T-cell (primary cell): Measurements from ENCODE around the gene COX20. TPM values are rescaled to one million over a fixed set of nuclear protein-coding genes. Genes with fewer than 3 reads are reported as not detected.
A peak's percentile ranks its signal among the peaks of the same experiment; 100 is the strongest.

Source experiments
- ATAC-seq, 4 experiments: fragments of 200-7000 bp in 3 of 4; fragments of 150-1000 bp in 1 of 4; cut with Tn5 transposase; replicated peaks in 1 of 4; 1 replicate in 3 of 4; 2 replicates in 1 of 4; pipeline ENCODE4 v1.10.0; 2021; ENCODE audit warnings: moderate library complexity in 3 of 4, mild to moderate bottlenecking in 2 of 4, moderate number of reproducible peaks in 1 of 4
- CTCF ChIA-PET, 2 donors: fragments of 300-600 bp; sonication (Branson Sonifier 250); formaldehyde crosslinking; loops; one replicate each; lab custom pipeline; 2022; ENCODE audit warnings: antibody characterized with exemption in 2 of 2; lab: Charles Lee
- POLR2A ChIA-PET, 2 donors: fragments of 300-600 bp; sonication (Branson Sonifier 250); formaldehyde crosslinking; loops; one replicate each; lab custom pipeline; 2022; ENCODE audit warnings: antibody characterized with exemption in 2 of 2; lab: Charles Lee
- DNase-seq, 35 experiments: peaks; one replicate each; pipeline versions ENCODE4 v3.0.0 to v3.0.0-alpha.2; 2013 to 2023
- H3K27ac ChIP-seq: one replicate; pipeline ENCODE4 v1.5.1; 2013; ENCODE audit warnings: low read length
- H3K27me3 ChIP-seq, 2 experiments: replicated peaks in 1 of 2; 1 replicate in 1 of 2; 2 replicates in 1 of 2; pipeline versions ENCODE4 v1.6.1 to v1.7.0; 2013; ENCODE audit warnings: low read length in 1 of 2, mixed read lengths in 1 of 2; ENCODE audit not compliant: control insufficient read depth in 2 of 2, insufficient read depth in 2 of 2; ENCODE audit errors: extremely low read depth in 1 of 2
- H3K36me3 ChIP-seq, 2 donors: 1 replicate in 1 of 2; 2 replicates in 1 of 2; pipeline versions ENCODE4 v1.6.1 to v1.7.0; 2013; ENCODE audit warnings: low read length in 1 of 2; ENCODE audit not compliant: control insufficient read depth in 2 of 2, insufficient read depth in 1 of 2; ENCODE audit errors: extremely low read depth in 1 of 2
- H3K4me1 ChIP-seq, 2 experiments: 1 replicate in 1 of 2; 2 replicates in 1 of 2; pipeline versions ENCODE4 v1.6.1 to v1.7.0; 2013; ENCODE audit warnings: low read length in 2 of 2, mixed read lengths in 1 of 2; ENCODE audit not compliant: insufficient read depth in 2 of 2, control insufficient read depth in 1 of 2; ENCODE audit errors: extremely low read depth in 1 of 2
- H3K4me3 ChIP-seq, 2 donors: 1 replicate in 1 of 2; 2 replicates in 1 of 2; pipeline versions ENCODE4 v1.5.1 to v1.7.0; 2013; ENCODE audit warnings: mild to moderate bottlenecking in 2 of 2, low read length in 1 of 2, moderate library complexity in 1 of 2; ENCODE audit not compliant: control insufficient read depth in 1 of 2; ENCODE audit errors: extremely low read depth in 1 of 2
- H3K9me3 ChIP-seq: 2 replicates; pipeline ENCODE4 v1.7.0; 2013
- H3K27ac Mint-ChIP-seq, 2 donors: one replicate each; pipeline ENCODE4 v1.8.0; 2020 to 2021; ENCODE audit warnings: mild to moderate bottlenecking in 2 of 2, mixed read lengths in 2 of 2
- H3K27me3 Mint-ChIP-seq, 2 donors: one replicate each; pipeline ENCODE4 v1.8.0; 2021 to 2022; ENCODE audit warnings: mixed read lengths in 2 of 2
- H3K36me3 Mint-ChIP-seq: one replicate; pipeline ENCODE4 v1.8.0; 2021; ENCODE audit warnings: mixed read lengths
- H3K4me1 Mint-ChIP-seq, 3 donors: one replicate each; pipeline ENCODE4 v1.8.0; 2020 to 2022; ENCODE audit warnings: mixed read lengths in 3 of 3, mild to moderate bottlenecking in 1 of 3
- H3K4me3 Mint-ChIP-seq, 3 donors: one replicate each; pipeline ENCODE4 v1.8.0; 2020 to 2022; ENCODE audit warnings: mild to moderate bottlenecking in 3 of 3, mixed read lengths in 3 of 3, moderate library complexity in 3 of 3
- H3K9me3 Mint-ChIP-seq, 3 donors: one replicate each; pipeline ENCODE4 v1.8.0; 2020 to 2022; ENCODE audit warnings: mixed read lengths in 3 of 3
- WGBS: methylation state at CpG from one replicate; pipeline ENCODE4 v1.1.5; 2013; ENCODE audit warnings: missing lambda C conversion rate; ENCODE audit not compliant: insufficient coverage; 5-methylcytosine and 5-hydroxymethylcytosine counted together
- total RNA-seq, 35 experiments: library from RNA in 6 of 35; stranded (reverse) in 6 of 35; fragments of 120-200 nt in 1 of 35; gene quantifications; one replicate each; pipeline versions ENCODE4 v1.2.1 to v1.2.4 and lab custom pipeline; 2013 to 2026

Gene COX20
- total RNA-seq, 5 donors from 2014 or later (not counting 1 experiment from before 2014, with no cell fraction given) = 17.0 to 32.0 (median 27.5) TPM

- Histone ChIP-seq H3K4me3 (no peak overlapping the region), H3K4me1 (peaks cover 0 to 3% of the 10 kb centered on the region in 2 experiments), H3K9me3 (no peaks in the 10 kb centered on the region), H3K27ac (no peak overlapping the region), H3K27me3 (peaks cover 0 to 3% of the 10 kb centered on the region in 2 experiments), H3K36me3 (no peaks in the 10 kb centered on the region)
- WGBS = 84% methylated on average over 6 of the region's 14 CpGs
- H3K27me3 Mint-ChIP-seq = peaks cover 0 to 1% of the 10 kb centered on the region in 2 donors
- ChIA-PET POLR2A (interaction anchor here in 1 of 2 donors (1.1 to 1.3 kb wide), 2 partner anchors 32 to 34 kb away, joined by 3 to 5 read pairs; no protein-coding TSS in a partner anchor), CTCF (interaction anchor here (0.6 to 7.3 kb wide), 22 partner anchors 23 to 359 kb away, joined by 3 to 95 read pairs (median 5); partner anchors contain the start of gene HNRNPU (in 1 of the 2))
- H3K4me3 Mint-ChIP-seq = no peak overlapping the region
- ATAC-seq = no peak
- no peak overlapping the region for H3K27ac Mint-ChIP-seq
- no peaks in the 10 kb centered on the region for H3K36me3 Mint-ChIP-seq
- DNase-seq = no peak
- H3K4me1 Mint-ChIP-seq = peaks cover 2 to 5% (median 3%) of the 10 kb centered on the region in 3 donors
- no peaks in the 10 kb centered on the region for H3K9me3 Mint-ChIP-seq
Observed at GRCh38 chr1:244802041-244802440, 33.4 kb upstream of the COX20 start.

DNA sequence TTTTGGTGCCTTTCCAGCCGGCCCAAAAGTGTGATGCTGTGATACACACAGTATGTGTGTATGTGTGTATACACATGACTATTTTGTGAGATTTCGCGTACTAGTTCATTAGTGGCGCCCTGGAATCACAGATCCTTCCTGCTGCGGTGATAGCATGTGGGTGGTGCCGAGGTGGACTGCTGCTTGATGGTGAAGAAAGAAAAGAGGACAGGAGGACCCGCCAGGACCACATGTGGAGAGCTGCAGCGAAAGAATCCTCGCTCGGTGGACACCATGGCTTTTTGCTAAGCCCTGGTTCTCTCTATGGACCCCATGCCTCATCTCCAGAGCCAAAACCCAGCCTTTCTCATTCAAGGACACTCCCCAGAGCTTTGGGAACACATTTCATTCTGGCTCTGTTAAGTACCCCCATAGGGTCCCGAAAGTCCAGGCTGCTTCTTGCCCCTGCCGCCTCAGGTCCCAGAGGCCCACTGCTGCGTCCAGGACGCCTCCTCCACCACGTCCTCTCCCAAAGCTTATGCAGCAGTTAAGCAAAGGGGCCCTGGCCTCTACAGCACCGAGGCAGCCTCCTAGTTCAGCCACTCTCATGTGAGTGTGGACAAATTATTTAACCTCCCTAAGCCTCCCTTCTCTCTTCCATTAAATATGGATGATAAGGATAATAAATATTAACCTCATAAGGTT, 32.8 kb upstream of the COX20 start:
- peaks cover 0 to 4% of the 10 kb centered on the region in 2 donors for H3K27me3 Mint-ChIP-seq
- H3K27ac Mint-ChIP-seq = no peak overlapping the region
- Histone ChIP-seq H3K4me3 (no peak overlapping the region), H3K36me3 (no peaks in the 10 kb centered on the region), H3K4me1 (peaks cover 0 to 3% of the 10 kb centered on the region in 2 experiments), H3K27me3 (peaks cover 0 to 3% of the 10 kb centered on the region in 2 experiments), H3K9me3 (no peaks in the 10 kb centered on the region), H3K27ac (no peak overlapping the region)
- ChIA-PET POLR2A (interaction anchor here in 1 of 2 donors (1.1 kb wide), 1 partner anchor 34 kb away, joined by 3 read pairs; no protein-coding TSS in a partner anchor), CTCF (interaction anchor here (0.7 to 7.3 kb wide), 11 partner anchors 37 to 248 kb away, joined by 3 to 95 read pairs (median 6); no protein-coding TSS in a partner anchor)
- no peaks in the 10 kb centered on the region for H3K36me3 Mint-ChIP-seq
- WGBS = 88% methylated on average over 10 of the region's 16 CpGs
- H3K4me3 Mint-ChIP-seq = no peak overlapping the region
- H3K4me1 Mint-ChIP-seq = peaks cover 2 to 5% (median 3%) of the 10 kb centered on the region in 3 donors
- H3K9me3 Mint-ChIP-seq = no peaks in the 10 kb centered on the region
- ATAC-seq = no peak
- no peak for DNase-seq

DNA sequence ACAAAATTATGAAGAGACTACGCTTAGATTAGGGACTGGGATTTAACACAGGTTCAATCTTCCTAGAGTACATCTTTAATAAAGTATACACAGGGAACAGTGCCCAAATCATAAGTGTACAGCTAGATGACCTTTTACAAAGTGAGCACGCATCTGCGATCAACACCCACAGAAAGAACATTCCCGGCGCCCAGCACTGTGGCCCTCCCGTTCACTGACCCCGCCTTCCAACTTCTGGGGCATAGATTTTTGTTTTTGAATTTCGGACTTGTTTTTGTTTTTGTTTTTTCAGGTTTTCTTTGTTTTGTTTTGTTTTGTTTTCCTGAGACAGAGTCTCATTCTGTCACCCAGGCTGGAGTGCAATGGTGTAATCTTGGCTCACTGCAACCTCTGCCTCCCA, 30.6 kb upstream of the COX20 start:
- peaks cover 0 to 3% of the 10 kb centered on the region in 2 experiments for H3K4me1 ChIP-seq
- peaks cover 2 to 5% (median 3%) of the 10 kb centered on the region in 3 donors for H3K4me1 Mint-ChIP-seq
- H3K4me3 ChIP-seq = no peak overlapping the region
- H3K9me3 Mint-ChIP-seq = no peaks in the 10 kb centered on the region
- H3K27ac Mint-ChIP-seq = no peak overlapping the region
- no peak overlapping the region for H3K4me3 Mint-ChIP-seq
- ATAC-seq (no peak), DNase-seq (no peak)
- WGBS = no CpG with 5 or more reads among the region's 8 CpGs
- ChIA-PET POLR2A (no interaction called here), CTCF (interaction anchor here in 1 of 2 donors (0.6 kb wide), 1 partner anchor 54 kb away, joined by 3 read pairs; no protein-coding TSS in a partner anchor)
- H3K36me3 ChIP-seq = no peaks in the 10 kb centered on the region
- H3K36me3 Mint-ChIP-seq = no peaks in the 10 kb centered on the region
- H3K27me3 ChIP-seq = peaks cover 0 to 2% of the 10 kb centered on the region in 2 experiments
- H3K9me3 ChIP-seq = no peaks in the 10 kb centered on the region
- H3K27ac ChIP-seq = no peak overlapping the region
- peaks cover 0 to 4% of the 10 kb centered on the region in 2 donors for H3K27me3 Mint-ChIP-seq

DNA sequence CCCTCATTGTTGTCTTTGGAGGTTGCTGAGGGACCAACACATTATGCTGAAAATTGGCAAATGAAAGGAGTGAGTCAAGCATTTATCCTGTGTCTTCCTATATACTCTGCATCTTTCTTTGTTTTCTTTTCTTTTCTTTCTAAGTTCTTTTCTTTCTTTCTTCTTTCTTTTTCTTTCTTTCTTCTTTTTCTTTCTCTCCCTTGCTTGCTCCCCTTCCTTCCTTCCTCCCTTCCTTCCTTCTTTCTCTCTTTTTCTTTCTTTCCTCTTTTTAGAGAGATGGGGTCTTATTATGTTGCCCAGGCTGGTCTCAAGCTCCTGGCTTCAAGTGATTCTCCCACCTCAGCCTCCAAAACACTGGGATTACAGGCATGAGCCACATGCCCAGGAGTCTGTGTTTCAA, 28.3 kb upstream of the COX20 start:
- Histone ChIP-seq H3K4me3 (no peak overlapping the region), H3K27me3 (peaks cover 0 to 5% of the 10 kb centered on the region in 2 experiments), H3K36me3 (no peaks in the 10 kb centered on the region), H3K27ac (no peak overlapping the region), H3K4me1 (no peaks in the 10 kb centered on the region), H3K9me3 (no peaks in the 10 kb centered on the region)
- DNase-seq (no peak), ATAC-seq (no peak)
- Mint-ChIP-seq H3K9me3 (no peaks in the 10 kb centered on the region), H3K4me1 (no peaks in the 10 kb centered on the region), H3K36me3 (no peaks in the 10 kb centered on the region), H3K4me3 (no peak overlapping the region), H3K27ac (peak overlapping the region in 1 of 2 donors; percentile 31), H3K27me3 (peaks cover 0 to 7% of the 10 kb centered on the region in 2 donors)
- CTCF ChIA-PET = interaction anchor here in 1 of 2 donors (0.6 kb wide), 1 partner anchor 143 kb away, joined by 4 read pairs; no protein-coding TSS in a partner anchor
- POLR2A ChIA-PET = no interaction called here

DNA sequence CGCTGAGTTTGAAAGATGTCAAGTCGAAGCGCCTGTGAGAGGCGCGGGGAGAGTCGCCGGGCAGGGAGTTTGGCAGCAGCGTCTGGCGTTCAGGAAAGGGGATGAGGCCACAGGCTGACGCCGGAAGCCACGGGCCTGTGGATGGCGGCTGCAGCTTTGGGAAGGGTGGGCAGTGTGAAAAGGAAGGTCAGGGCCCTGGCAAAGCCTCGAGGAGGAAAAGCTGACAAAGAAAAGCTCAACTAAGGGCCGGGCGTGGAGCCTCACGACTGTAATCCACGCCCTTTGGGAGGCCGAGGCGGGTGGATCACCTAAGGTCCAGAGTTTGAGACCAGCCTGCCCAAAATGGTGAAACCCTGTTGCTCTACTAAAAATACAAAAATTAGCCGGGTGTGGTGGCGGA, 25.2 kb upstream of the COX20 start:
- Mint-ChIP-seq H3K27me3 (peaks cover 6 to 17% of the 10 kb centered on the region in 2 donors), H3K4me1 (peaks cover 0 to 2% (median 0%) of the 10 kb centered on the region in 3 donors), H3K27ac (no peak overlapping the region), H3K4me3 (no peak overlapping the region), H3K9me3 (no peaks in the 10 kb centered on the region), H3K36me3 (no peaks in the 10 kb centered on the region)
- Histone ChIP-seq H3K4me1 (no peaks in the 10 kb centered on the region), H3K4me3 (no peak overlapping the region), H3K36me3 (no peaks in the 10 kb centered on the region), H3K9me3 (no peaks in the 10 kb centered on the region), H3K27ac (no peak overlapping the region), H3K27me3 (peaks cover 0 to 17% of the 10 kb centered on the region in 2 experiments)
- WGBS = 86% methylated on average over 22 of the region's 22 CpGs
- POLR2A ChIA-PET = no interaction called here
- DNase-seq (no peak), ATAC-seq (no peak)
- CTCF ChIA-PET = interaction anchor here in 1 of 2 donors (0.6 kb wide), 1 partner anchor 226 kb away, joined by 3 read pairs; no protein-coding TSS in a partner anchor

GRCh38 chr1:244813327-244813726, 22.1 kb upstream of the COX20 start:
- WGBS = 100% methylated on average over 2 of the region's 6 CpGs
- ChIA-PET CTCF (interaction anchor here (0.5 to 0.9 kb wide), 2 partner anchors 17 to 229 kb away, joined by 3 to 4 read pairs; no protein-coding TSS in a partner anchor), POLR2A (interaction anchor here (0.6 to 0.7 kb wide), 2 partner anchors 49 to 220 kb away, joined by 3 read pairs; no protein-coding TSS in a partner anchor)
- DNase-seq (no peak), ATAC-seq (no peak)
- H3K27ac ChIP-seq = no peak overlapping the region
- no peaks in the 10 kb centered on the region for H3K9me3 ChIP-seq
- Mint-ChIP-seq H3K4me3 (no peak overlapping the region), H3K27me3 (peaks cover 6 to 15% of the 10 kb centered on the region in 2 donors), H3K36me3 (no peaks in the 10 kb centered on the region), H3K4me1 (peaks cover 4 to 7% (median 6%) of the 10 kb centered on the region in 3 donors), H3K9me3 (no peaks in the 10 kb centered on the region), H3K27ac (no peak overlapping the region)
- H3K27me3 ChIP-seq = peaks cover 0 to 23% of the 10 kb centered on the region in 2 experiments
- H3K4me3 ChIP-seq = no peak overlapping the region
- H3K4me1 ChIP-seq = no peaks in the 10 kb centered on the region
- no peaks in the 10 kb centered on the region for H3K36me3 ChIP-seq
